KBM-7 (cell line): ENCODE results near the gene KIF23.

Experiments used
- DNase-seq: peaks from one replicate; pipeline ENCODE4 v3.0.0-alpha.2; 2015
- in situ Hi-C: fragments of 300-500 bp; cut with MboI; formaldehyde crosslinking; loops from 2 replicates; pipeline ENCODE4 v1.14.3; 2020; ENCODE audit warnings: low sequenced_read_pairs, low pct_unique_long_range_greater_than_20kb, mixed read lengths

KIF23 gene

DNA sequence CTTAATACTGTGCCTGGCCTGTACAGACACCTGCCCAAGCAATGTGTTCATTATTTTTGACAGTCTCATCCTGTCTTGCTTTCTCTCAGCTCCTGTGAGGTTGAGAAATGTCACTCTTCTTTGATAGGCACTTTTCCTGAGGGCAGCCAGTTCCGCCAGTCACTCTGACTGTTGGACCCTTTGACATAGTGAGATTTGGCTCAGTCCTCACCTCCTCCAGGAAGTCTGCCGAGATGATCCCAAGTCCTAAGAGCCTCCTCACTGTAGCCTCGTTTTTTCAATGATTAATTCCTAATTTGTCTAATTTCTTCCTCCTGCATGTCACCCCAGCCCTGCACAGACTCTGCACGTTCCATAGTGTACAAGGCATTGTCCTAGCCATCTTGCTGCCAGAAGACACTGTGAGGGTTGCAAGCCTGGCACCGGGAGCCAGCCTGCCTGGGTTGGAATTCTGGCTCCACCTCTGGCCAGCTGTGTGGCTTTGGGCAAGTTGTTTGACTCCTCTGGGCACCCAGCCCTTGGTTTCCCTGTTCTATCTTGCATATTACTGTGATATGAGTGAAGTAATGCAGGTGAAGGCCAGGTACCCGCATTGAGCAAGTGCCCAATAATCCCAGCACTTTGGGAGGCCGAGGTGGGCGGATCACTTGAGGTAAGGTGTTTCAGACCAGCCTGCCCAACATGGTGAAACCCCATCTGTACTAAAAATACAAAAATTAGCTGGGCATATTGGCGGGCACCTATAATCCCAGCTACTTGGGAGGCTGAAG is 62.7 kb downstream of the KIF23 start:
- in situ Hi-C loops = no loop called here

DNA sequence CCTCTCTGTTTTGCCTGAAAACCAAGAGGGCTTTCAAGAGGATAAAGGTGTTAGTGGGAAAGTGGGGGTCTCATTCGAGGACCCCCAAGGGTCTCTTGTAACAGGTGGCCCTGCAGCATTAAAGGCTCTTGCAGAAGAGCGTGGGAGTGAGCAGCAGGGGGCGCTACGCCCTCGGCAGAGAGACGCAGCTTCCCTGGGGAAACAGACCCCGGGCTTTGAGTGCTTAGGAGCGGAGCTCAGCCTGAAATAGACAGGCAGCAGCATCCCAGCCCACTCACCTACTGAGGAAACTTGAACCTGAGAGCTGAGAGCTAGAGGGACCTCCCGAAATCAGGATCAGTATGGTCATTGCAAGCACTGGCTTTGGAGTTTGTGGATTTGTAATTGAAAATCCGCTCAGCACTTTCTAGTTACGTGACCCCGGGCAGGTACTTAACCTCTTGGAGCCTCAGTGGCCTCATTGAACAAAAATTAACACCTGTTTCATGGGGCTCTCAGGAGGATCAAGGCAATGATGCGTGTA is 64.2 kb downstream of the KIF23 start:
- in situ Hi-C loops = no loop called here
- peak; percentile 77 for DNase-seq

More for the DNA sequence above, 62.7 kb downstream of the KIF23 start:
- DNase-seq = no peak

DNA sequence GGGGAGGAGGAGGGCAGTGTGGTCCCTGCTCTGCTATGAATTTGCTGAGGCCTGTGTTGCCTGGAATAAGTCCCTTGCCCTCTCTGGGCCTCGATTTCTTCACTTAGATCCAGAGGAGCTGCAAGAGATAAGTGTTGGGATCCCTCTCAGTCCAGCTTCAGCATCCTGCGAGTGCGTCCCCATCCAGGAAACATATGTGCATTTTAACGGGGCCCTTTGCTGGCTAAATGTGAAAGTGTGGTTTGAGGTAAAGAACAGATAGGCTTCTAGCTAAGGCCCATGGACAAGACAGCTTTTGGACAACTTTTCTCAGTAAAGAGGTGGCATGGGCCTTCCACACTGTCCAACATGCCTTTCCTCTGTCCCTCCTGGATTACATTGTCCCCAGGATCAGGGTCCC is 64.9 kb downstream of the KIF23 start:
- in situ Hi-C loops = no loop called here
- no peak for DNase-seq

DNA sequence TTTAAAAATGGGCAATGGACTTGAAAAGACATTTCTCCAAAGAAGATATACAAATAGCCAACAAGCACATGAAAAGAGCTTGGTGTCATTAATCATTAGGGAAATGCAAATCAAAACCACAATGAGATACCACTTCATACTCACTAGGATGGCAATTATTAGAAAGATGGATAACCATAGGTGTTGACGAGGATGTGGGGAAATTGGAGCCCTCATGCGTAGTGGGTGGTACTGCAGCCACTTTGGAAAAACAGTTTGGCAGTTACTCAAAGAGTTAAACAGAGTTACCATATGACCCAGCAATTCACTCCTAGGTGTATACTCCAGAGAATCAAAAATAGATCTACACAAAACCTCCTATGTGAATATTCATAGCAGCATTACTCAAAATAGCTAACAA is 65.8 kb downstream of the KIF23 start:
- in situ Hi-C loops = no loop called here

DNA sequence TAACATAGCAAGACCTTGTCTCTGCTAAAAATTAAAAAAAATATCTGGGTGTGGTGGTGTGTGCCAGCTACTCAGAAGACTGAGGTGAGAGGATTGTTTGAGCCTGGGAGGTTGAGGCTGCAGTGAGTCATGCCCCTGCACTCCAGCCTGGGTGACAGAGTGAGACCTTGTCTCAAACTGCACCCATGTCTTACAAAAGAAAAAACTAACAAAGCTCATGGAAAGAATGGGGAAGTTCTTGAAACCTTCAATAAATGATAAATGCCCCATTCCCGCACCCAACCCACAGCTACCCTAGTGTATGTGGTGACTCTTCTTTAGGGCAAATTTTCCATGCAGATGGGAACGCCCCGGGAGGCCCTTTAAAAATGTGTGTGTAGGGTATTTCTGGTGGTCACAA is 66.8 kb downstream of the KIF23 start:
- in situ Hi-C loops = no loop called here
- no peak for DNase-seq

More for the DNA sequence above, 65.8 kb downstream of the KIF23 start:
- DNase-seq = no peak

DNA sequence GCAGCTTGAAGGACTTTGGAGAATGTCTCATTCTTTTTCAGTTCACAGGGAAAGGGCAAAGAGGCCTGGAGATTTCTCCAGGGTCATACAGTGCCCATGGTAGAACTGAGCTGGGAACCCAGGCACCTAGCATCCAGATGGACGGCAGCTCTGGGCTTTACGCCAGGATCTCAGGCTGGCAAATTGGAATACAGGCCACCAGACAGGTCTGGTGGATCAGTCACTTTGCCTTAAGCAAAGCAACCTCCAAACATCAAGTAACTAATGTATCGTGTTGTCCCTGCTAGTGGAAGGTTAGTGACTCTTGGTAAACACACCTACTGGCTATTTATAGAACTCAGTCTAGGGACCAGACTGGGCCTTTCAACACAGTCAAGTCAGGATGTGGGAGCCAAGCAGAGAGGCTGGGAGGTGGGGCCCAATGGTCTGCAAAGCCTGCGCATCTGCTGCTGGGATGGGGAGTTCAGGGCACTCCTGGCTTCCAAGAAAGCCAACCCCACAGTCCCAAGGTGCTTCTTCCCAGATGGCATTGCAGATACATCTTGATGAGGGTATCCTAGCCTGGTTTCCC is 68.6 kb downstream of the KIF23 start:
- no peak for DNase-seq
- in situ Hi-C loops = no loop called here

DNA sequence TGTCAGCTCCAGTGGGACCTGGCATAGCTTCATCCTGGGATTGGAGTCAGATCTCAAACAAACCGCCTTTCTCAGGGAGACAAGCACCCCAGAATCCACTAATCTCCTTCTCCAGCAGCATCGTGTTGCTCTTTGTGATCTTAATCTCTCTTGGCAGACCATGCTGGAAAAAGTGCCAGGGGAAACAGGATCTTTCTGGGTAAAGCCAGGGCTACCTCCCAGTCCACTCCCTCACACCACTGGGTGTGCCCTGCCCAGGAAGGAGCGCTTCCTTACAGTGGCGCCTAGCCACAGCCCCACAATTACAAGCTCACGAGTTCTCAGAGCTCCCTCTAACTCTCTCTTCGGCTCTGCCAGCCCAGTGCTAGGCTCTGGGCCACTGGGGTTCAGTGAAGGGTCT is 70.7 kb downstream of the KIF23 start:
- no peak for DNase-seq
- in situ Hi-C loops = no loop called here

DNA sequence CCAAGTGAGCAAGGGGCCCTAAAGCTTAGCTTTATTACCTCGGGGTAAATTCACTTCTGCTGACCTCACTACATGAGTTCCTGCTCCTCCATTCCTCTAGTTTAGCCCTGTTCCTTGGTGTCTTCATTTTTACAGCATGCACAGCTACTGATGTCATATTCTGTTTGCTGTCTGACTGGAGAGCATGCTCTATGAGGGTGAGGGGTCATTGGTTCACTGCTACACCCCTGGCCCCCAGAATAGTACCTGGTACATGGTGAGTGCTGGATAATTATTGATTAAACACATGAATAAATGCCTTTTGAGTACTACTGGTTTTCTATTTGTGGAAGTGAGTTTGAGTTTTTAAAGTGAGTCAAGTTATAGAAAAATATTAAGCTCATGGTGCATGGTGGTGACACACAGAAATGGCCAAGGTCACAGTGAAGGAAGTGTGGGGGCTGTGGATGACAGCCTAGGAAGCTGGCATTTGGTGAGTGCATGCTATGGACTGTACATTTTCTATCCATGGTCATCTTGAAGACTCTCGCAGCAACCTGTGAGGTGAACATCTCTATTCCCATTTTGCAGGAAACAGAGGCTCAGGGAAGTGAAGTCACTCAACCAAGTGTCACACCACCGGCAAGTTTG is 72.4 kb downstream of the KIF23 start:
- no peak for DNase-seq
- in situ Hi-C loops = no loop called here

DNA sequence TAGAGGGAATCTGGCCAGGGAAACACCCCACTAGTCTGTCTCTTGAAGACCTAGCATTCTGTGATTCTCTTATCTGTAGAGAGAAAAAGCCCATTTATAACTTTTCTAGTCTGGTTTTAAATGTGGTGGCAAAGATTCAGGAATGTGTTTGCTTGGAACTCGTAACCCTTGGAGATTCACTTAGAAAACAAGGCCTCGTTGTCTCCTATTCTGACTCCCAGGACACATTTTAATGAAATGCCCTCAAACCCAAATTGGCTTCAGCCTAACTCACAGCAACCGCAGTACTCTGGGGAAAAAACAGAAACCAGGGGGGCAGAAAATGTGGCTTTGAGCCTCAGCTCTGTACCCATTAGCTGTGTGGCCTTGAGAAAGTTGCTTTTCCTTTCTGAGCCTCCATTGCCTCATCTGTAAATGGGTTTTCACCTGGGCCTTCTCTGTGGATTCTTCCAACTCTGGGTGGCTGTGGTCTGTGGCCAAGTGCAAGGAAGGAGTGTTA is 75.0 kb downstream of the KIF23 start:
- no peak for DNase-seq
- in situ Hi-C loops = no loop called here

DNA sequence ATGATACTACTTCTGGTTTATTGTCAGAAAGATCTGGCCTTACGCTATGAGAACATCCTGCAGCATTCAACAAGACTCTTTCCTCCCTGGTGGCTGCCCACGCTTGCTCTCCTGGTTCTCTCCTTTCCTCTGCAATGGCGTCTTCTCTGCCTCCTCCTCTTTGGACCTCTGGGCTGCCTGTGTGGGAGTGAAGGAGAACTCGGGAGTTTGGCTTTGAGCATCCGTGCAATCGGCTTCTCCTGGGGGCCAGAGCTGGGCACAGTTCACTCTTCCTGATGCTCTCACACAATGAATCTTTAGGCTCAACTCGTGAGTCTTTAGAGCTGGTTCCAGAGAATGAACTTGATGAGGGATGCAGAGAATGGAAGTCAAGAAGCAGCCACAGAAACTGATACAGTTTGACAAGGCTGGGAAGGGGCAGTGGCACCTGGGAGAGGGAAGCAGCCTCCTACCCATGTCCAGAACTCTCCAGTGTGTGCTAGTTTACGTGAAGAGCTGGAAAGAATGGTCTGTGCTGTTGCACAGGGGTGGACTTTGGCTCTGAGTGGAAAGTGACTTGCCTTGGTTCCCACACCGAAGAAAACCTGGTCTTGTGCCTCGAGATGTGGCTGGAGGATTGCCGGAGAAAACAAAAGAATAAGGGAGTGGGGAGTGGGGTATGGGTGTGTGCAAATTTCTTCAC is 76.3 kb downstream of the KIF23 start:
- in situ Hi-C loops = no loop called here
- DNase-seq = no peak

DNA sequence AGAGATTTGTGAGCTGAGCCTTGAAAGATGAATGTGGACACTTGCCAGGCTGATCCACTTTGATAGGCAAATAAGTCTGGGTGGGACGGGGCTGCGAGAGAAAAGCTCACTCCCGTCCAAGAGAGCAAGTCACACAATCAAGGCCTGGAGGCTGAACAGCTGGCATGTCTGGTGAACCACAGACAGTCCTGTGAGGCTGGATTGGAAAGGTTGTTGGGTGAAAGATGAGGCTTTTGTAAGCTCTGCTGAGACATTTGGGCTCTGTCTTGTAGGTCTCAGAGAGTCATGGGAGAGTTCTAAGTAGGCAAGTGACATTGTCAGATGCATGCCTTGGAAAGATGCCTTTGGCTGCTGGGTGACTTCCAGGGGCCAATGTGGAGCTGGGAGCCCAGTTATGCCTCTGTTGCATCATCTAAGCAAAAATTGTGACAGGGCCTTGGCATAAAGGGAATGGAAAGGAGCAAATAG is 76.9 kb downstream of the KIF23 start:
- no peak for DNase-seq
- in situ Hi-C loops = no loop called here

DNA sequence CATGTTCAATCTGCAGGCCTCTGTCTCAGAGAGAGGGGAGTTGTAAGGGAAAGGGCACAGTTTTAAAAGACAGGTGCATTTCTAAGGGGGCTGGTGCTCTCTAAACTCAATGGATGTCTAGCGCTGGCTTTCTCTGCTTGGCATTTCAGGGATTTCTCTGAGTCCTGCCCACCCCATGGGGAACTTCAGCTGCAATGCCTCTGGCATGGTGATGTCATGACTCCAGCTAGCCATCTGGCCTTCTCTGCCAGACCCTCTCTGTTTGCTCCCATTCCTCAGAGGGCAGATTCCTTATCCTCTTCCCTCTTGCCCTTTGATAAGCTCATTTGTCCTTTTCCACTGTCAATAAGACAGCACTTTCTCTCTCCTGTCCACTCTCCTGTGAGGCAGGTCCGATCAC is 79.3 kb downstream of the KIF23 start:
- no peak for DNase-seq
- in situ Hi-C loops = no loop called here

DNA sequence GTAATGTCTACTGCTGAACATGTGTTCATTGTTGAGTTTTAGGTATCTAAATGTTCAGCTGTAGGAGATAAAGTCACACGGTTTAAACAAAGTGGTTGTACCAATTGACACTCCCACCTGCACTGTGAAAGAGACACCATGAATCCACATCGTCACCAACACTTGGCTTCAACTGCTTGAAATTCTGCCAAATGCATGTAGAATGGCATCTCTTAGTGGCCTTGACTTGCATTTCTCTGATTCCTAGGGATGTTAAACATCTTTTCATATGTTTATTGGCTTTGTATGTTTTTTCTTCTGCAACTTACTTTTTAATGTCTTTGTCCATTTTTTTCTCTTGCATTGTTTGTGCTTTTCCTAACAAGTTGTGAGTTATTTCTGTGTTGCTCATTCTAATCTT is 81.9 kb downstream of the KIF23 start:
- in situ Hi-C loops = no loop called here
- no peak for DNase-seq

DNA sequence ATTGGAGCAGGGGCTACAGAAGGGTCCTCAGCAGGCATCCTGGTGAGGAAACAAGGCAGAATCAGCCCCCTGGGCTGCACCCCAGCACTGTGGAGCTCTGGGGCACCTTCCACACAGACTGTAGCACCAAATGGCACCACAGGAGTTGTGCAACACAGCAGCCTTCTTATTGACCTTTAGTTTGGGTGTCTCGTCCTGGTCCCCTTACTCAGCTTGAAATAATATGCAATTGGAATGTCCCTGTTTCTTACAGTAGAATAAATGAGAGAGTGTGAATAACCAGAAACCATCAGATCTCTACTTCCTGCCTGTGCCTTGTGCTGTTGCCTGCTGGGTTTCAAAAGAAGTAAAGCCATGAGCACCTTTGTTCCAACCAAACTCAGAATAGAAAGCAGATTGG is 82.9 kb downstream of the KIF23 start:
- in situ Hi-C loops = no loop called here
- no peak for DNase-seq

DNA sequence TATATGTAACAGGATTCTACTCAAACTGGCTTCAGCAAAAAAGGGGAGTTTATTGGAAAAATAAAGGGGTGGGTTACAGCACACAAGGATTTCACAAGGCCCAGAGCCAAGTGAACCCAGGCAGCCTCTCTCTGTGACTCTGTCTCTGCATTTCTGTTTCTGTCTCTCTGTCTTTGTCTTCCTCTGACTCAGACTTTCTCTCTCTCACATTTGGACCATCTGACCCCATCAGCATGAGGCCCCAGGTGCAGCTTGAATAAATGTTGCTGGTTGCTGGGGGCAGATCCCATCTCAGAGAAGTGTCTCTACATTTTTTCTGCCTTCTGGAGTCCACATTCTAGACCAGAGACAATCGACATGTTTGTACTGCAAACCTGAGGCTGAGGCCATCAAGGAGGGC is 83.5 kb downstream of the KIF23 start:
- no peak for DNase-seq
- in situ Hi-C loops = no loop called here
